GM12878 (cell line): ENCODE measurements around the gene ZNF284. TPM values are rescaled to one million over a fixed set of nuclear protein-coding genes. Genes with fewer than 3 reads are reported as not detected.
A peak's percentile ranks its signal among the peaks of the same experiment; 100 is the strongest.

Source experiments
- ATAC-seq: fragments of 200-7000 bp; cut with Tn5 transposase; 3 replicates; pipeline ENCODE4 v1.9.1; 2020; ENCODE audit warnings: mild to moderate bottlenecking, moderate library complexity
- BruUV-seq: library from RNA; stranded (reverse); fragments of 400-500 nt; replicated peaks from 2 replicates; lab custom pipeline; 2021; lab: Mats Ljungman, UMichigan
- CTCF ChIA-PET: fragments of 300-600 bp; sonication (Branson Sonifier 250); formaldehyde crosslinking; extraction: SDS; loops from one replicate; lab custom pipeline; 2021; ENCODE audit warnings: inconsistent platforms; lab: Yijun Ruan, JAX
- POLR2A ChIA-PET: fragments of 350-600 bp; formaldehyde crosslinking; extraction: SDS; loops from one replicate; lab custom pipeline; 2021; ENCODE audit warnings: inconsistent platforms; lab: Charles Lee
- RAD21 ChIA-PET: fragments of 300-600 bp; sonication (Branson Sonifier 250); formaldehyde crosslinking; loops from one replicate; lab custom pipeline; 2023; ENCODE audit warnings: antibody characterized with exemption; ENCODE audit not compliant: unreplicated experiment; lab: Charles Lee
- SMC1A ChIA-PET: fragments of 300-600 bp; sonication (Branson Sonifier 250); formaldehyde crosslinking; loops from one replicate; lab custom pipeline; 2023; ENCODE audit not compliant: unreplicated experiment, uncharacterized antibody; lab: Charles Lee
- DNase-seq: peaks from one replicate; pipeline ENCODE4 v3.0.0-alpha.2; 2011; ENCODE audit warnings: low read depth, low spot score
- FAIRE-seq: peaks from 3 replicates; lab custom pipeline; 2011; peaks lifted over from hg19 to GRCh38; lab: Jason Lieb, UNC
- H2AFZ ChIP-seq: 2 replicates; pipeline ENCODE4 v1.6.0; 2011; ENCODE audit warnings: low read depth, low read length, control low read depth; ENCODE audit not compliant: control insufficient read depth
- H3K27ac ChIP-seq: 2 replicates; pipeline ENCODE4 v1.5.1; 2011; ENCODE audit warnings: control low read depth; ENCODE audit not compliant: control insufficient read depth, insufficient read depth
- H3K27me3 ChIP-seq, 2 experiments: replicated peaks in 1 of 2; 2 replicates each; pipeline versions ENCODE4 v1.6.0 to v1.6.1; 2011; ENCODE audit warnings: low read length in 1 of 2; ENCODE audit not compliant: control insufficient read depth in 2 of 2, insufficient read depth in 2 of 2
- H3K36me3 ChIP-seq, 2 experiments: 2 replicates each; pipeline ENCODE4 v1.5.1; 2011; ENCODE audit warnings: low read length in 1 of 2; ENCODE audit not compliant: control insufficient read depth in 2 of 2, insufficient read depth in 2 of 2
- H3K4me1 ChIP-seq: 2 replicates; pipeline ENCODE4 v1.6.1; 2011; ENCODE audit warnings: mild to moderate bottlenecking, low read length, moderate library complexity, mixed read lengths; ENCODE audit not compliant: control insufficient read depth, insufficient read depth
- H3K4me2 ChIP-seq: 2 replicates; pipeline ENCODE4 v1.6.0; 2011; ENCODE audit warnings: control low read depth; ENCODE audit not compliant: control insufficient read depth, insufficient read depth
- H3K4me3 ChIP-seq: fragments of 200-600 bp; sonication (generic); 2 replicates; pipeline ENCODE4 v1.5.1; 2016
- H3K79me2 ChIP-seq: 2 replicates; pipeline ENCODE4 v1.6.0; 2011; ENCODE audit warnings: low read length; ENCODE audit not compliant: control insufficient read depth, insufficient read depth
- H3K9ac ChIP-seq: 2 replicates; pipeline ENCODE4 v1.8.0; 2011; ENCODE audit warnings: low read length, control low read depth, mixed read lengths; ENCODE audit not compliant: control insufficient read depth, insufficient read depth
- H3K9me3 ChIP-seq: replicated peaks from 3 replicates; pipeline ENCODE4 v1.5.1; 2011; ENCODE audit warnings: mild to moderate bottlenecking, low read length; ENCODE audit not compliant: control insufficient read depth, insufficient read depth
- H4K20me1 ChIP-seq: 2 replicates; pipeline ENCODE4 v1.6.0; 2011; ENCODE audit not compliant: control insufficient read depth, insufficient read depth
- CEBPZ ChIP-seq: fragments of 150-350 bp; IDR thresholded peaks from 2 replicates; pipeline ENCODE4 v1.6.1; 2016; ENCODE audit warnings: low read depth, low read length
- EED ChIP-seq: sonication (generic); IDR thresholded peaks from 2 replicates; pipeline ENCODE4 v1.6.1; 2016; ENCODE audit warnings: antibody characterized with exemption, low read depth
- NKRF ChIP-seq: fragments of 450-650 bp; conservative IDR thresholded peaks from 2 replicates; pipeline ENCODE4 v1.6.1; 2017; ENCODE audit warnings: mild to moderate bottlenecking, moderate library complexity
- RELB ChIP-seq: fragments of 450-650 bp; IDR thresholded peaks from 2 replicates; pipeline ENCODE4 v1.6.1; 2017; ENCODE audit warnings: low read depth, mild to moderate bottlenecking, moderate library complexity
- SMARCA5 ChIP-seq: fragments of 450-650 bp; IDR thresholded peaks from 2 replicates; pipeline ENCODE4 v1.6.1; 2017; ENCODE audit warnings: mild to moderate bottlenecking
- SUZ12 ChIP-seq: fragments of 200-600 bp; sonication (generic); IDR thresholded peaks from one replicate; pipeline ENCODE4 v1.6.1; 2018; ENCODE audit warnings: antibody characterized with exemption, mild to moderate bottlenecking; ENCODE audit not compliant: unreplicated experiment
- WGBS: methylation state at CpG from one replicate; pipeline ENCODE4 v1.1.6; 2016; ENCODE audit warnings: low lambda C conversion rate; ENCODE audit not compliant: insufficient replicate concordance, insufficient coverage; ENCODE audit errors: missing lambda C conversion rate; 5-methylcytosine and 5-hydroxymethylcytosine counted together
- in situ Hi-C: fragments of 300-500 bp; cut with MboI; formaldehyde crosslinking; loops from 9 replicates; pipeline ENCODE4 v1.14.3; 2018; ENCODE audit warnings: mixed read lengths
- intact Hi-C: fragments of 100-400 bp; cut with micrococcal nuclease; formaldehyde crosslinking; loops from one replicate; pipeline ENCODE4 v1.14.2; 2022; ENCODE audit not compliant: unreplicated experiment
- polyA plus RNA-seq, 11 experiments: library from polyadenylated mRNA; depleted of rRNA in 4 of 11; unstranded in 6 of 11; stranded (reverse) in 5 of 11; fragments of >200 nt; fragmentation: Nextera tagmentation in 4 of 11; fragmentation: Illumina TruSeq in 1 of 11; extraction: Ambion mirVana in 4 of 11; extraction: Trizol in 1 of 11; gene quantifications; 1 replicate in 1 of 11; 2 replicates in 10 of 11; pipeline versions ENCODE4 v1.2.1 to v1.2.3, GENCODE V29; 2011 to 2016; ENCODE audit warnings: inconsistent platforms in 2 of 11, missing spikeins in 2 of 11, low read depth in 1 of 11
- total RNA-seq, 4 experiments: library from RNA; depleted of rRNA in 3 of 4; stranded (reverse); fragments of >200 nt in 3 of 4; fragmentation: Illumina TruSeq in 1 of 4; extraction: Trizol in 1 of 4; gene quantifications; 2 replicates each; pipeline versions ENCODE4 v1.2.1 to v1.2.3, GENCODE V29; 2013 to 2021

Gene ZNF284
- total and polyA plus RNA-seq, 10 of the 15 experiments (the other 5 are each of a cell fraction or from before 2014, with no cell fraction given) = 0.35 to 1.7 (median 0.60) TPM

DNA sequence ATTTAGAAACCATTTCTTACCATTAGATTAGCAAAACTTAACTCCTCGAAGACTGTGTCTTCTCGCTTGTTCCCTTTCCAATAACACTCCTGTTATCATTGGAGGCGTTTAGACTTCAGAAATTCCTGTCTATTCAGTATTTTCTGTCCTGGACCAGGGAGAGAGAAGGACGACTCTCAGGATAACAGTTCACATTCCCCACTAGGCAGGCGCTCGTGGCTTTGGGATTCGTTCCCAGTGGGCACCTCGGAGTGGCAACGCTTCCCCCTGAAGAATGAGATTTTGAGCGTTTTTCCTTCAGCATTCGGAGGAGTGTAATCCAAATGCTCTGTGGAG, 40.8 kb downstream of the ZNF284 start:
- DNase-seq = no peak
- no peak for ATAC-seq
- peak overlapping the region; percentile 75 for H3K9ac ChIP-seq
- peak overlapping the region; percentile 75 for H3K4me2 ChIP-seq
- H3K27ac ChIP-seq = no peak overlapping the region; the same call in 1 of the 2 replicates
- peaks cover 7% of the 10 kb centered on the region; the same call in 2 of the 3 replicates for H3K9me3 ChIP-seq
- BruUV-seq = no TSS peak
- H2AFZ ChIP-seq = peak overlapping the region; percentile 83
- TF ChIP-seq SUZ12 (no peak), RELB (no peak), EED (peak; percentile 46; the same call in 1 of the 2 replicates), CEBPZ (no peak), SMARCA5 (0 out of 2 replicates have a peak, but pooled peaks have one; percentile 42), NKRF (0 out of 2 replicates have a peak, but pooled peaks have one; percentile 23)
- TF ChIP-seq, all 136 proteins: peak for 3
- Histone ChIP-seq H3K27me3 (no peaks in the 10 kb centered on the region), H4K20me1 (no peaks in the 10 kb centered on the region), H3K4me1 (no peaks in the 10 kb centered on the region), H3K4me3 (peak overlapping the region; percentile 91), H3K36me3 (peaks cover 0 to 5% of the 10 kb centered on the region in 2 experiments; a peak in 3 of 4 replicates), H3K79me2 (peaks cover 10% of the 10 kb centered on the region)
- RAD21 ChIA-PET = no interaction called here
- SMC1A ChIA-PET = interaction anchor here (0.6 to 1.7 kb wide), 2 partner anchors 13 to 40 kb away, joined by 3 to 4 read pairs; no protein-coding TSS in a partner anchor
- POLR2A ChIA-PET = interaction anchor here (0.9 to 1.2 kb wide), 2 partner anchors 18 to 52 kb away, joined by 3 to 5 read pairs; partner anchors contain the start of gene ZNF226
- intact Hi-C loops (loop anchor here (1.0 to 2.0 kb wide), 2 partner anchors 17 to 52 kb away; partner anchors contain the start of gene ZNF226), in situ Hi-C loops (loop anchor here (5.0 kb wide), 1 partner anchor 190 kb away; no protein-coding TSS in a partner anchor)
- CTCF ChIA-PET = interaction anchor here (0.7 to 2.1 kb wide), 3 partner anchors 18 to 910 kb away, joined by 3 to 9 read pairs (median 3); partner anchors contain the start of gene ZNF224
- no peak for FAIRE-seq
- under 1% methylated on average over 11 of the region's 11 CpGs for WGBS
